Measurements from ENCODE around the gene GAS7.

DNA sequence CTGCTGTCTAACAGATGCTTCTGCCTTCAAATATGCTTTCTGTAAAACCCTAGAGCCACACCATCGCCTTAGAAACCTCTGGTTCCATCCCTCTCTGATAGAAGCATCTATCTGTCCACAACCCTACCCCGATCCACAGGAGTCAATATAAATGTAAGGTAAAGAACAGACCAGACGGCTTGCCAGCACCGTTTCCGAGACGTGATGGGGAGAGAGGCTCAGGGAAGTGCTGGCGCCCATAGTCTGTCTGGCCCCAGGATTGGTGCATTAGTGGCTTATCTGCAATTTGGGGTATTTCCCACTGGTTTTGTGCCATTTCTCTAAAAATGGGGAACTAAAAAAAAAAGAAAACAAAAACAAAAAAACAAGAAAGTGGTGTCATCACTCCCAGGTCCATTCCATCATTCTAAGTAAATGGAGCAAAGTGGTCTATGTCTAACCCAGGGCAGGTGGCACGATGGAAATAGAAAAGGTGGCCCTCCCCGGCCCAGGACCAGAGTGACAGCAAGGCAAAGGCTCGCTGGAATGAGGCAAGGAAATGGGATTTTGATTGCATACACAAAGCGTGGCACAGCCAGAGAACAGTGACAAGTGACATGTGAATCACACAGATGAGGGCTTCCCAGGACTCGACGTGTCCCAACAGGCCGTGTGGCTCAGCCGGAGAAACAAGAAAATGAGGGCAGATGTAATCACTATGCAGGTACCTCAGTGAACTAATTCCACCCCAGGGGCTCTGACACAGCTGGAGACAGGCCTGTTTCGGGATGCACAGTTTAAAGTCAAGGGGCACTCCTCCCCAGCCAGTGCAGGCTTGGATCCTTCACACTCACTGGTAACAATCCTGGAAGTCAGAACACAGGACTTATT is 125.6 kb downstream of the GAS7 start:
- TF ChIP-seq, protein P1, sequence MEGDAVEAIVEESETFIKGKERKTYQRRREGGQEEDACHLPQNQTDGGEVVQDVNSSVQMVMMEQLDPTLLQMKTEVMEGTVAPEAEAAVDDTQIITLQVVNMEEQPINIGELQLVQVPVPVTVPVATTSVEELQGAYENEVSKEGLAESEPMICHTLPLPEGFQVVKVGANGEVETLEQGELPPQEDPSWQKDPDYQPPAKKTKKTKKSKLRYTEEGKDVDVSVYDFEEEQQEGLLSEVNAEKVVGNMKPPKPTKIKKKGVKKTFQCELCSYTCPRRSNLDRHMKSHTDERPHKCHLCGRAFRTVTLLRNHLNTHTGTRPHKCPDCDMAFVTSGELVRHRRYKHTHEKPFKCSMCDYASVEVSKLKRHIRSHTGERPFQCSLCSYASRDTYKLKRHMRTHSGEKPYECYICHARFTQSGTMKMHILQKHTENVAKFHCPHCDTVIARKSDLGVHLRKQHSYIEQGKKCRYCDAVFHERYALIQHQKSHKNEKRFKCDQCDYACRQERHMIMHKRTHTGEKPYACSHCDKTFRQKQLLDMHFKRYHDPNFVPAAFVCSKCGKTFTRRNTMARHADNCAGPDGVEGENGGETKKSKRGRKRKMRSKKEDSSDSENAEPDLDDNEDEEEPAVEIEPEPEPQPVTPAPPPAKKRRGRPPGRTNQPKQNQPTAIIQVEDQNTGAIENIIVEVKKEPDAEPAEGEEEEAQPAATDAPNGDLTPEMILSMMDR (IDR thresholded peaks at IDR 0.05; ENCODE audit: insufficient read depth, low read depth, low read length) = no peak
- no peak for TF ChIP-seq EZH2 (IDR thresholded peaks at IDR 0.05; ENCODE audit: insufficient read depth, low read length)
